ENCODE results near the gene TIMP1.

The TIMP1 gene

DNA sequence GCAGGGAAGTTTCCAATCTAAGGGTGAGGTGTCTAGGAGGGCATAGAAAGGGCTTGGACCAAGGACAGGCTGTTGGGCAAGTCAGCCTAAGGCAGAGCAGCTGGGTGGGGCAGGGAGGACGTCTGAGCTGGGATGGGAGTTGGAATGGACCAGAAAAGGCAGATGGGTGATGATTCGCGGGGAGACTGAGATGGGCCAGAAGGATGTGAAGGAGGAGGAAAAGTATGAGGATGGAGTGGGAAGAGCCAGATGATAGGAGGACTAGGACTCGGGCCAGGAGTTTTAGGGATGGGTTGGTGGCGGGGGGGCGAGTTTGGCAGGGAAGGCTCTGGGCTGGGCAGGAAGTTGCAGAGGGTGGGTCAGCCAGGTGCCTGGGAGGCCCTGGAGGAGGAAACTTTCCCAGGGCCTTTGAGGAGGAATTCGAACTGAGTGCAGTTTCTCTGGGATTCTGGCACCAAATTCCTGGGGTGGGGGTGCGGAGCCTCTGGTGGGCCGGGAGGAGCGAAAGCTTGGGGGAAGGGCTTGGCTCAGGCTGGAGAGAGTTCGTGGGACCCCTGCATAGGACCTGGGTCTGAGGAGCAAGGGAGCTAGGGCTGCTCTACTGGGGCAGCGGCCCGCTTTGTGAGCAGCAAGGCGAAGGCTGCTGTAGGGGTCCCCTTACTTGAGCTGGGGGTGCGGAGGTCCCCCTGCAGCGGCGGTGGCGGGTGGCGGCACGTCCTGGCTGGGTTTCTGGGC lies 8.7 kb upstream of the TIMP1 start:
- no peak for DNase-seq (ENCODE audit: low read depth)

GRCh38 chrX:47574076-47574546 lies 8.1 kb upstream of the TIMP1 start:
- no peak for DNase-seq (ENCODE audit: low read depth)

DNA sequence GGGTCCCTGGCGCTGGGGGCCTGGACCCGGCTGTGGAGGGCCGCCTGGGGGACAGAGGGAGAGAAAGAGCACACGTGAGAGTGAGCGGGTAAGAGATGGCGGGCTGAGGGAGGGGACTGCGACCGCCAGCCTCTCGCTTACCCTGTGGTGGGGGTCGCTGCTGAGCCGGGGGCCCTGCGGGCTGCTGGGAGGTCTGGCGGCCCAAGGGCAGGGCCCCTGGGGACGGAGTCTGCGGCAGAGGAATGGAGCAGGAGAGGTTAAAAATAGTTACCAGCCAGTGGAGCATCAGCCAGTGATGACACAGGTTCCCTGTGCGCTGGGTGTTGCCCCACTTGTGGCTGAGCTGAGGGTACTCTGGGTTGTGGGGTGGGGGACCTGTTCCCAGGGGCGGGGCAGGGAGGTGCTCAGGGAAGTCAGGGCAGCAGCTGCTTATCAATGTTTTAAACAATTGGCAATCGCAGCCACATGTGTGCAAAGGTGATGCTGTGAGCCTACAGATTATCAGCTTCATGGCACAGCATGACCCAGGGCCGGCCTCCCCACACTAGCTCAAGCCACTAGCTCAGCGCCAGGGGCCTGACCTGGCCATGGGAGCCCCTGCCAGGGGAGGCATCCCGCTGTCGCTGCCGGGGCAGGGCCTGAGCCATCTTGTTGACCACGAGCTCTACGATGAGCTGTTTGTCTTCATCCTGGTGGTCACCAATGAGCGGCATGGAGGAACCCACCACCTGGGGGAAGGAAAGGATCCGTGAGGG lies 7.5 kb upstream of the TIMP1 start:
- DNase-seq (ENCODE audit: low read depth) = no peak

DNA sequence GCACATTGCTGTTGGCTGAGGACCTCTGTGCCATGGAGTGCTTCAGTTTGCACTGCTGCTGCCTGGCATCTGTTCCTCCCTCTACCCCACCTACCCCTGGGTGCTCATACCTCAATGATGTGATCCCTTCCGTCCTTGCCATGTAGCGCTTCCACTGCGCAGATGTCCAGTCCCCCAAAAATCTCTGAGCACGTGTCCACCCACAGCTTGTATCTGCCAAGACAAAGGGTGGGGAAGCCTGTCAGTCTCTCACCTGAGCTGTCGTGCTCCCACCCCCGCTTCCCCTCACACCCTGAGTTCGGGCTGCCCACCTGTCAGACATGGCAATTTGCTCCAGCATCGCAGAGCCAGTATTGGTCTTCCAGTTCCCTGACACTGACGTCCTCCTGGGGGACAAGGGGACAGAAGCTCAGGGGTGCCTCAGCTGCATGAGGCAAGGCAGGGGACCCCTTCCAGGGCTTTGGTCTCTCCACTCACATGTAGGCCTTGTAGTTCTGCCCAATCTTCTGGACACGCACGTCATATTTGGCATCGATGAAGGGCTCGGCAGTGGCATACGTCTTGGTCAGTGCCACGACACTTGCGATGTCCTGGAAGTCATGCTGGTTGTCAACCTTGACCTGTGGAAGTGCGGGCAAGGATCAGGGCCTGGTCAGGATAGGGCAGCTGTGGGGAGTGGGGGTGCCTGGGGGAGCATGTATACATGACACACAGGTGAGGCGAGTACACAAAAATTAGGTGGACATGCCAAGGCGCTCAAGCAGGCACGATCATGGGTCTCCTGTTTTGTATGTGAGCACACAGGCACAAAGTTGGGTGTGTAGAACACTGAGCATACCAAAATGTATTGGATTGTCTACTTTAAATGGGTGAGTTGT lies 6.0 kb upstream of the TIMP1 start:
- DNase-seq (ENCODE audit: low read depth) = no peak

GRCh38 chrX:47577424-47577823 lies 4.8 kb upstream of the TIMP1 start:
- DNase-seq (ENCODE audit: low read depth) = no peak

GRCh38 chrX:47577901-47578300 lies 4.3 kb upstream of the TIMP1 start:
- no peak for DNase-seq (ENCODE audit: low read depth)

DNA sequence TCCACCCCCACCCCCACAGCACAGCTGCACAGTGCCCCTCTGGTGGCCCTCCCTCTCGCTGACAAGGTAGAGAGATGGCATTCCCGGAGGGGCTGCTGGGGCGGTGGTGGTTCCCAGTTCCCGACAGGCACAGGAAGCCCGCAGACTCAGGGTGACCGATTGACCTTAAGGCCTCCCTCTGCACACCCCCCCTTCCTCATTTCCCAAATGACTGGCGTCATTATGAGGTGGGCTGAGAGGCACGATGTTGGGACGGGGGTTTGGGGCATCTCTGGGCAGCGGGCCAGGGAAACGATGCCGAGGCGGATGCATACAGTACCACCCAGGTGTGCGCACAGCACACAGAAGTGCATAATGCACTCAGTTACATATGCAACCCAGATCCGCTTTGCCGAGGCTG lies 3.5 kb upstream of the TIMP1 start:
- DNase-seq (ENCODE audit: low read depth) = no peak

GRCh38 chrX:47579537-47579936 lies 2.7 kb upstream of the TIMP1 start:
- DNase-seq (ENCODE audit: low read depth) = no peak

- no peak for DNase-seq (ENCODE audit: low read depth)
Observed at GRCh38 chrX:47583240-47583861, 1.1 kb downstream of the TIMP1 start.

DNA sequence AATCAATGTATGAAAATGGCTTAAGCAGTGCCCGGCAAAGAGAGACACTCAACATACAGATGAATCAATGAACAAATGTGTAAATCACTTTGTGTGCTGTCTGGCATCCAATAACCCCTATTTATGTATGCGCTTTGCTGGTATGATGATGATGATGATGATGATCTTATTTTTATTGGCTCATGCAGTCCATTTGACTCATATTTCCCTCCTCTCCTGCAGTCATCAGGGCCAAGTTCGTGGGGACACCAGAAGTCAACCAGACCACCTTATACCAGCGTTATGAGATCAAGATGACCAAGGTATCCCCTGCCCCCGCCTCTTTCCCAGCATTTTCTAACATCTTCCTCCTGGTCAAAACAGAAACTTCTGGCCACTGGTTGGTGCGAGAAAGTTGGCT lies 2.5 kb downstream of the TIMP1 start:
- DNase-seq (ENCODE audit: low read depth) = no peak

DNA sequence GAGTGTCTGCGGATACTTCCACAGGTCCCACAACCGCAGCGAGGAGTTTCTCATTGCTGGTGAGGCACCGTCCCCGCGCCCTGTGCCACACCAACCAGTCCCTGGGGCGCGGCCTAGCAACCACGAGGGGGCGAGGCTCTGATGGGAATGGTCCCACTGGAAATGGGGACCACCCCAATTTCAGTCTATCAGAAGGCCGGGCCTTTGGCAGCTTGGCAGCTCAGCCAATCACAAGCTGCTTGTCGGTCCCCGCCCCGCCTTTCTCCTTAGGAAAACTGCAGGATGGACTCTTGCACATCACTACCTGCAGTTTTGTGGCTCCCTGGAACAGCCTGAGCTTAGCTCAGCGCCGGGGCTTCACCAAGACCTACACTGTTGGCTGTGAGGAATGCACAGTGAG lies 3.0 kb downstream of the TIMP1 start:
- DNase-seq (ENCODE audit: low read depth) = no peak

DNA sequence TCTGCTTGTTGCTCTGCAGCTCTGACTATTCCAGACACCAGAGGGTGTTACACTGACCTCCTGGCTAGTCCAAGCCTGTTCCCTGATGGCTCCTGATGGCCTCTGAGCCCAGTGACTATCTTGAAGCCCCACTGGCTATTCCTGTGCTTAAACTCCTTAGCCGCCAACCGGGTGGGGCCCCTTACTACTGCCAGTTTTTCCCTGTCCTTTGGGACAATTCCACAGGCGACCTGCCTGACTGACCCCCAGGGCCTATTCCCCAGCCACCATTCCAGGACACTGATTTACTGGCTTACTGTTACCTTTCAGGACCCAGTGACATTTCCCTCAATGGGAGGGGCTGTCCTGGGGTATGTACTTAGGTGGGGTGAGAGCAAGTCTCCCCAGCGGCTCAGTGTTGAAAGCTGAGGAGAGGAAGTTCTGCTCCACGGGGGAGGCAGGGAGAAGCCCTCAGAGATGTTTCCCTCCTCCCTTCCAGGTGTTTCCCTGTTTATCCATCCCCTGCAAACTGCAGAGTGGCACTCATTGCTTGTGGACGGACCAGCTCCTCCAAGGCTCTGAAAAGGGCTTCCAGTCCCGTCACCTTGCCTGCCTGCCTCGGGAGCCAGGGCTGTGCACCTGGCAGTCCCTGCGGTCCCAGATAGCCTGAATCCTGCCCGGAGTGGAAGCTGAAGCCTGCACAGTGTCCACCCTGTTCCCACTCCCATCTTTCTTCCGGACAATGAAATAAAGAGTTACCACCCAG lies 4.0 kb downstream of the TIMP1 start:
- DNase-seq (ENCODE audit: low read depth) = no peak

GRCh38 chrX:47587091-47587891 lies 5.1 kb downstream of the TIMP1 start:
- DNase-seq (ENCODE audit: low read depth) = no peak

DNA sequence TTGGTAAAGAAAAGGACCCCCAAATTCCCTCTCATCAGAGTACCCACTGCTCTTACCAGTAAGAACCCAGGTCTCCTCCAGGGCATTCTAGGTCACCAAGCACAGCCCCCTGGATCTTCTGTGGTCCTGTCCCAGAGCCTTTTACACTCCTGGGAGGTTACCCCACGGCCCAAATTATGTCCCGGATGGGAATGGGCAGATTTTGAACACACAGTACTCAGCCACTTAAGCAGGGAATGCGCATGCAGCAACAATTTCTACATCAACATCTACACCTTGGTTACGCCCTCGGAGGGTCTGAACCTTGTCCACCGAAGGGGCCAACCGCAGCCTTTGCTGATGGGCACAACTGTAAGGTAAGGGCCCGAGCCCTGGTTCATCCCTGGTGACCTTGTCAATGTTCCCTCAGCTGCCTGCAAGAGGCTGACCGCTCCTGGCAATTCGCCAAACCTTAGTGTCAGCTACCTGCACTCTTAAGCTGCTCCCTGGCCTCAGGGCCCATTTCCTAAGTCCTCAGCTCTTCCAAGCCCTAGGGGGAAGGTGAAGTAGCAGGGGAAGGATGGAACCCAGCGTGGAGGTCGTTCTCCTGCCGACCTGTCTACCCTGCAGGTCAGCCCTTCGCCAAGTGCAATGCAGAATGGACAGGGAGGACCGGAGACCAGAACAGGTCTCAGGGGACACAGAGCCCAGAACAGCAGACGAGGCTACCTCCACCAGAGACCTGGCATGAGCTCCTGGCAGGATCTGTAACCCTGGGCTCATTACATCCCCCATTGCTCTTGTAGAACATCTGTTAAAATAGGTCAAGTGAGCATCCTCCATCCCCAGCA lies 5.9 kb downstream of the TIMP1 start:
- DNase-seq (ENCODE audit: low read depth) = no peak

- DNase-seq (ENCODE audit: low read depth) = no peak
Observed at GRCh38 chrX:47590984-47591383, 8.7 kb downstream of the TIMP1 start.

- no peak for DNase-seq (ENCODE audit: low read depth)
Observed at GRCh38 chrX:47593522-47593921, 11.3 kb downstream of the TIMP1 start.

DNA sequence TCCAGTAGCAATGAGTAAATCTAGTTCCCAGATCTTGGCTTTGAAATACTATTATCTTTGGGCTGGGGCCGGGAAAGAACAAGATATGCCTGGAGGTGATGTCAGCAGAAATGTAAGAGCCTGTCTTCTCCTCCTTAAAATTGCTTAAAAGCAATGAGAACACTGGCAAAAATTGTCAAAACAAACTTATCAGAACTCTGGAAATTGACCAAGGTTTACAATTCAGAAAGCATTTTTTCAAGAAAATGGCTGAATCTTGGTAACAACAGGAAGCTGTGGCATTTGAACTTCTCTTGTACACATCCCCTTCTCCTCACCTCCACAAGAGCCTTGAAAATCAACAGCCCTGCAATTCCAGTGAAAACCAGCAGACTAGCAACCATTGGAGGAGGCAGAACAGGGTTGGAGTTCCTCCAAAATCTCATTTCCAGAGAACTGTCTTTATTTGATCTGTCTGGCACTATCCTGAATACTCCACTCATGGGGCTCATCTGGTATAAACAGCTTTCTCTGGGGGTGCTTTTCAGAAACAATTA lies 13.5 kb downstream of the TIMP1 start:
- DNase-seq (ENCODE audit: low read depth) = no peak

DNA sequence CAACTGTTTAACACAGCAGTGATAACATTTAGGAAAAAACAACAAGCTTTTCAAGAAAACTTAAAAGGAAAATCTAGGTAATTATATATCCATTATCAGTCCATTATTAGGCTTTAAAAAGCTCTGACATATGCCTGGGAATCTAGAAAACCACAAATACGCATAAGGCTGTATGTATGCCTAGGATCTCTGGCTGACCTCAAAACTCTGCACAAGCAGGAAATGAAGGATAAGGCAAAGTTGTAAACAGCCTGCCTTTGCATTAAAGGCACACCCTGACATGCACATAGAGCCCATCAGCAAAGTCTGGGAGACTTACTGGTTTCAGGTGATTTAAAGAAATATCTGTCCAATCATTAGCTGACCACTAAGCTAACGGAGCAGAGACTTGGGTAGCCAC lies 14.0 kb downstream of the TIMP1 start:
- DNase-seq (ENCODE audit: low read depth) = no peak

GRCh38 chrX:47597222-47597621 lies 15.0 kb downstream of the TIMP1 start:
- DNase-seq (ENCODE audit: low read depth) = no peak

All from activated T-cell treated with anti-CD3 and anti-CD28 coated beads for 1 hour (primary cell).